Caco-2 (cell line): ENCODE data around the gene SMARCA5. TPM values are rescaled to one million over a fixed set of nuclear protein-coding genes. Genes with fewer than 3 reads are reported as not detected.

Experiments used
- BruUV-seq: library from RNA; stranded (reverse); fragments of 400-500 nt; replicated peaks from 2 replicates; lab custom pipeline; 2021; lab: Mats Ljungman, UMichigan
- CTCF ChIA-PET: fragments of 300-600 bp; sonication (Branson Sonifier 250); formaldehyde crosslinking; loops from one replicate; lab custom pipeline; 2022; ENCODE audit warnings: antibody characterized with exemption; lab: Charles Lee
- POLR2A ChIA-PET: fragments of 300-600 bp; sonication (Branson Sonifier 250); formaldehyde crosslinking; loops from one replicate; lab custom pipeline; 2022; ENCODE audit warnings: antibody characterized with exemption; lab: Charles Lee
- DNase-seq, 2 experiments: peaks; one replicate each; pipeline versions ENCODE4 v3.0.0 to v3.0.0-alpha.2; 2020 to 2022
- H3K27me3 ChIP-seq: replicated peaks from 2 replicates; pipeline ENCODE4 v1.6.0; 2011; ENCODE audit warnings: low read length; ENCODE audit not compliant: control insufficient read depth, insufficient read depth
- H3K36me3 ChIP-seq: 2 replicates; pipeline ENCODE4 v1.5.1; 2011; ENCODE audit warnings: low read length; ENCODE audit not compliant: control insufficient read depth, insufficient read depth
- H3K4me1 ChIP-seq: fragments of 250-450 bp; sonication (Bioruptor Pico); 2 replicates; pipeline ENCODE4 v1.5.1; 2020; ENCODE audit warnings: mild to moderate bottlenecking
- H3K4me3 ChIP-seq: 2 replicates; pipeline ENCODE4 v1.5.1; 2011; ENCODE audit warnings: low read depth, mild to moderate bottlenecking, control low read depth, low read length
- H3K9me3 ChIP-seq: fragments of 250-450 bp; sonication (Bioruptor Pico); 2 replicates; pipeline ENCODE4 v1.5.1; 2020; ENCODE audit warnings: mild to moderate bottlenecking, moderate library complexity
- H3K27ac Mint-ChIP-seq: one replicate; pipeline ENCODE4 v1.8.0; 2022; ENCODE audit warnings: mixed read lengths; ENCODE audit not compliant: unreplicated experiment
- H3K27me3 Mint-ChIP-seq: one replicate; pipeline ENCODE4 v1.8.0; 2022; ENCODE audit warnings: mixed read lengths; ENCODE audit not compliant: insufficient read depth, unreplicated experiment
- H3K36me3 Mint-ChIP-seq: one replicate; pipeline ENCODE4 v1.8.0; 2022; ENCODE audit warnings: mild to moderate bottlenecking, mixed read lengths; ENCODE audit not compliant: insufficient read depth, unreplicated experiment
- H3K4me1 Mint-ChIP-seq: one replicate; pipeline ENCODE4 v1.8.0; 2022; ENCODE audit warnings: low read depth, mixed read lengths; ENCODE audit not compliant: unreplicated experiment
- H3K4me3 Mint-ChIP-seq: one replicate; pipeline ENCODE4 v1.8.0; 2022; ENCODE audit warnings: mild to moderate bottlenecking, moderate library complexity, mixed read lengths; ENCODE audit not compliant: unreplicated experiment
- H3K9me3 Mint-ChIP-seq: one replicate; pipeline ENCODE4 v1.8.0; 2022; ENCODE audit warnings: mixed read lengths; ENCODE audit not compliant: unreplicated experiment
- intact Hi-C: fragments of 100-400 bp; cut with micrococcal nuclease; formaldehyde crosslinking; loops from one replicate; pipeline ENCODE4 v1.10.0; 2022; ENCODE audit not compliant: unreplicated experiment
- total RNA-seq: library from RNA; stranded (reverse); gene quantifications from 2 replicates; pipeline ENCODE4 v1.2.3, GENCODE V29; 2022
- TF ChIP-seq, protein P1 (sequence below), 2 experiments: fragments of 200-600 bp in 1 of 2; IDR thresholded peaks; 1 replicate in 1 of 2; 2 replicates in 1 of 2; pipeline versions ENCODE4 v1.5.1 to v1.8.0; 2011 to 2022; ENCODE audit warnings: antibody characterized with exemption in 1 of 2, control low read depth in 1 of 2, inconsistent platforms in 1 of 2, low read depth in 1 of 2, low read length in 1 of 2, mild to moderate bottlenecking in 1 of 2, moderate library complexity in 1 of 2; ENCODE audit not compliant: insufficient read depth in 1 of 2, severe bottlenecking in 1 of 2, unreplicated experiment in 1 of 2

SMARCA5 gene
- total RNA-seq, 1 experiment from 2014 or later, result 64.8 TPM

DNA sequence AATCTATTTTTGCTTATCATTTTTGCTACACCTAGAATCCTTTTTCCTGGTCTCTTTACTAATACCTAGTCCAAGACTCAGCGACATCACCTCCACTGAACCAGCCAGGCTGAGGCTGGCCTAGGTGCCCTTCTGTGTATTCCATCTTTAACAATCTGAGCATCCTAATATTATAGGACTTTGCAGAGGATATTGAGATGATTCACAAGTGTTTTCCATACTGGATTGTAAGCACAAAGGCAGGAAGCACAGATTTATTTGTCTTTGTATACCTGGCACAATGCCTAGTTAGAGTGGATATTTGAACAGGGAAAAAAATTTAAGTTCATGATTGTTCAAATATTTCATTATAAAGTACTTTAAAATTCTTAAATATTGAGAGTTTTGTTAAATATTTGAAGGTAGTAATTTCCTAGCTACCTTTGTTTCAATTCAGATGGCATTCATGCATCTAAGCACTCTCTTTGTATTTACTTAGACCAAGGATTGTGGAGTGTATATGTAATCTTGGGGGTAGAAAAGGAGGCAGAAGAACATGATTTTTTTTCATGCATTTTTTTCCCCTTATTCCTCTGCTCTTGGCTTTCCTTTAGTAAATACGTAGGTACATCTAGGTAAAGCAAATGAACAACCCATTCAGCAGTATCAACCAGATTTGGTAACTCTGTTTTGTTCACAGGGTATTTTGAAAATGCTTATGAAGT, 18.4 kb downstream of the SMARCA5 start:
- no peaks in the 10 kb centered on the region for H3K9me3 Mint-ChIP-seq
- BruUV-seq, result no TSS peak
- no peaks in the 10 kb centered on the region for H3K9me3 ChIP-seq
- TF ChIP-seq, protein P1, sequence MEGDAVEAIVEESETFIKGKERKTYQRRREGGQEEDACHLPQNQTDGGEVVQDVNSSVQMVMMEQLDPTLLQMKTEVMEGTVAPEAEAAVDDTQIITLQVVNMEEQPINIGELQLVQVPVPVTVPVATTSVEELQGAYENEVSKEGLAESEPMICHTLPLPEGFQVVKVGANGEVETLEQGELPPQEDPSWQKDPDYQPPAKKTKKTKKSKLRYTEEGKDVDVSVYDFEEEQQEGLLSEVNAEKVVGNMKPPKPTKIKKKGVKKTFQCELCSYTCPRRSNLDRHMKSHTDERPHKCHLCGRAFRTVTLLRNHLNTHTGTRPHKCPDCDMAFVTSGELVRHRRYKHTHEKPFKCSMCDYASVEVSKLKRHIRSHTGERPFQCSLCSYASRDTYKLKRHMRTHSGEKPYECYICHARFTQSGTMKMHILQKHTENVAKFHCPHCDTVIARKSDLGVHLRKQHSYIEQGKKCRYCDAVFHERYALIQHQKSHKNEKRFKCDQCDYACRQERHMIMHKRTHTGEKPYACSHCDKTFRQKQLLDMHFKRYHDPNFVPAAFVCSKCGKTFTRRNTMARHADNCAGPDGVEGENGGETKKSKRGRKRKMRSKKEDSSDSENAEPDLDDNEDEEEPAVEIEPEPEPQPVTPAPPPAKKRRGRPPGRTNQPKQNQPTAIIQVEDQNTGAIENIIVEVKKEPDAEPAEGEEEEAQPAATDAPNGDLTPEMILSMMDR (IDR thresholded peaks at IDR 0.05; ENCODE audit: insufficient read depth in 1 of 2, low read depth in 1 of 2, low read length in 1 of 2, severe bottlenecking in 1 of 2, unreplicated experiment in 1 of 2), result no peak
- H3K4me1 Mint-ChIP-seq, result no peaks in the 10 kb centered on the region
- no peaks in the 10 kb centered on the region for H3K4me1 ChIP-seq
- DNase-seq, result no peak
- ChIA-PET CTCF (no interaction called here), POLR2A (no interaction called here)
- H3K27me3 Mint-ChIP-seq, result no peaks in the 10 kb centered on the region
- H3K4me3 ChIP-seq, result no peak overlapping the region
- no peaks in the 10 kb centered on the region for H3K27me3 ChIP-seq
- H3K4me3 Mint-ChIP-seq, result no peak overlapping the region
- no peaks in the 10 kb centered on the region for H3K36me3 ChIP-seq
- intact Hi-C loops, result no loop called here
- H3K27ac Mint-ChIP-seq, result no peak overlapping the region
- peaks cover 74% of the 10 kb centered on the region for H3K36me3 Mint-ChIP-seq

DNA sequence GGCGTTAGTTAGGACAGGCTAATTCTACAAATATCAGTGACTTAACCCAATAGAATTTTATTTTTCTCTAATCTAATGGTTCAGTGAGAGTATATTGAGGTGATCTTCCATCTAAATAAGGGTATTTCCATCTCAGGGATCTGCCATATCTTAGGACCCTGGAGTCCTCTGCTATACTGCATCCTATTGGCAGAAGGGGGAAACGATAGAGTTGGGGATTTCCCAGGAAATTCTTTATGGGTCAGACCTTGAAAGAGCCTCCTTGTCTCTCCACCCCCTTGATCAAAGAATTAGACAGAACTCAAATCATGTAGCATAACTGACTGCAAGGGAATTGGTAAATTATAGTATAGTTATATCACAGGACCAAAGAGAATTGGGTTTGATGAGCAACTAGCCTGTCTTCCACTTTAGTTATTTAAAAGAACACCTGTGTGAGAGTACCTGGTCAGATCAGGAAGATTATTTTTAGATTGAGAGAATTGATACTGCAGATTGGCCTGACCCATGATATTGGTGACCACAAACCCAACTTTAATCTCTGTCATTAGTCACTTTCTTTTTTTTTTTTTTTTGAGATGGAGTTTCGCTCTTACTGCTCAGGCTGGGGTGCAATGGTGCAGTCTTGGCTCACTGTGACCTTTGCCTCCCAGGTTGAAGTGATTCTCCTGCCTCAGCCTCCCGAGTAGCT, 25.6 kb downstream of the SMARCA5 start:
- POLR2A ChIA-PET, result no interaction called here
- intact Hi-C loops, result no loop called here
- no TSS peak for BruUV-seq
- peaks cover 83% of the 10 kb centered on the region for H3K36me3 Mint-ChIP-seq
- TF ChIP-seq, protein P1 (IDR thresholded peaks at IDR 0.05; ENCODE audit: insufficient read depth in 1 of 2, low read depth in 1 of 2, low read length in 1 of 2, severe bottlenecking in 1 of 2, unreplicated experiment in 1 of 2), result no peak
- no peaks in the 10 kb centered on the region for H3K9me3 Mint-ChIP-seq
- H3K4me3 Mint-ChIP-seq, result no peak overlapping the region
- H3K4me1 Mint-ChIP-seq, result no peaks in the 10 kb centered on the region
- Histone ChIP-seq H3K9me3 (peaks cover 4% of the 10 kb centered on the region; the same call in 1 of the 2 replicates), H3K36me3 (no peaks in the 10 kb centered on the region), H3K4me1 (no peaks in the 10 kb centered on the region), H3K4me3 (no peak overlapping the region), H3K27me3 (no peaks in the 10 kb centered on the region)
- no peak for DNase-seq
- H3K27ac Mint-ChIP-seq, result no peak overlapping the region
- CTCF ChIA-PET, result no interaction called here
- H3K27me3 Mint-ChIP-seq, result no peaks in the 10 kb centered on the region

DNA sequence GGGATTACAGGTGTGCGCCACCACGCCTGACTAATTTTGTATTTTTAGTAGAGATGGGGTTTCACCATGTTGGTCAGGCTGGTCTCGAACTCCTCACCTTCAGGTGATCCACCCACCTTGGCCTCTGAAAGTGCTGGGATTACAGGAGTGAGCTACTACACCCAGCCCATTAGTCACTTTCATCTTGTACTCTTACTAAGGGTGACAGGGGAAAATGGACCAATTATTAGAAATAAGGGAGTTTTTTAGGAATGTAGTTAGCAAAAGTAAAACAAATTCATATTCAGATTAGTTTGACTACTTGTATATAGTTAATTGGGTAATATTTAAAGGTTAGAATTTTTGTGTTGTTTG, 26.1 kb downstream of the SMARCA5 start:
- Mint-ChIP-seq H3K4me1 (no peaks in the 10 kb centered on the region), H3K27me3 (no peaks in the 10 kb centered on the region), H3K27ac (no peak overlapping the region), H3K4me3 (no peak overlapping the region), H3K9me3 (no peaks in the 10 kb centered on the region), H3K36me3 (peaks cover 86% of the 10 kb centered on the region)
- Histone ChIP-seq H3K9me3 (peaks cover 4% of the 10 kb centered on the region; the same call in 1 of the 2 replicates), H3K27me3 (no peaks in the 10 kb centered on the region), H3K4me1 (no peaks in the 10 kb centered on the region), H3K36me3 (no peaks in the 10 kb centered on the region), H3K4me3 (no peak overlapping the region)
- DNase-seq, result no peak
- intact Hi-C loops, result no loop called here
- TF ChIP-seq, protein P1 (IDR thresholded peaks at IDR 0.05; ENCODE audit: insufficient read depth in 1 of 2, low read depth in 1 of 2, low read length in 1 of 2, severe bottlenecking in 1 of 2, unreplicated experiment in 1 of 2), result no peak
- BruUV-seq, result no TSS peak
- ChIA-PET POLR2A (no interaction called here), CTCF (no interaction called here)
